Measurements from ENCODE around the gene ANKRD44.

ANKRD44 gene

GRCh38 chr2:197310271-197310985 lies at the start of gene ANKRD44:
ANKRD44 (minus strand) TSS chr2:197310780; CDS start chr2:197310604, 176 bp downstream.
- peak; percentile 96 for DNase-seq (ENCODE audit: low spot score)
- peak within 1 kb of the TSS; percentile 62 to 94 for H3K27ac ChIP-seq
- peak within 1 kb of the TSS; percentile 92 for H3K4me3 ChIP-seq
- TF ChIP-seq, protein P1, sequence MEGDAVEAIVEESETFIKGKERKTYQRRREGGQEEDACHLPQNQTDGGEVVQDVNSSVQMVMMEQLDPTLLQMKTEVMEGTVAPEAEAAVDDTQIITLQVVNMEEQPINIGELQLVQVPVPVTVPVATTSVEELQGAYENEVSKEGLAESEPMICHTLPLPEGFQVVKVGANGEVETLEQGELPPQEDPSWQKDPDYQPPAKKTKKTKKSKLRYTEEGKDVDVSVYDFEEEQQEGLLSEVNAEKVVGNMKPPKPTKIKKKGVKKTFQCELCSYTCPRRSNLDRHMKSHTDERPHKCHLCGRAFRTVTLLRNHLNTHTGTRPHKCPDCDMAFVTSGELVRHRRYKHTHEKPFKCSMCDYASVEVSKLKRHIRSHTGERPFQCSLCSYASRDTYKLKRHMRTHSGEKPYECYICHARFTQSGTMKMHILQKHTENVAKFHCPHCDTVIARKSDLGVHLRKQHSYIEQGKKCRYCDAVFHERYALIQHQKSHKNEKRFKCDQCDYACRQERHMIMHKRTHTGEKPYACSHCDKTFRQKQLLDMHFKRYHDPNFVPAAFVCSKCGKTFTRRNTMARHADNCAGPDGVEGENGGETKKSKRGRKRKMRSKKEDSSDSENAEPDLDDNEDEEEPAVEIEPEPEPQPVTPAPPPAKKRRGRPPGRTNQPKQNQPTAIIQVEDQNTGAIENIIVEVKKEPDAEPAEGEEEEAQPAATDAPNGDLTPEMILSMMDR (IDR thresholded peaks at IDR 0.05) = peak; percentile 38

GRCh38 chr2:197359859-197360258 lies 49.3 kb upstream of the ANKRD44 start:
- DNase-seq (ENCODE audit: low spot score) = no peak

GRCh38 chr2:197358931-197359330 lies 48.4 kb upstream of the ANKRD44 start:
- no peak overlapping the region for H3K27ac ChIP-seq
- TF ChIP-seq, protein P1 (IDR thresholded peaks at IDR 0.05) = no peak
- no peak for DNase-seq (ENCODE audit: low spot score)
- H3K4me3 ChIP-seq = no peak overlapping the region

More at GRCh38 chr2:197359859-197360258, 49.3 kb upstream of the ANKRD44 start:
- Histone ChIP-seq H3K4me3 (no peak overlapping the region), H3K27ac (no peak overlapping the region)
- TF ChIP-seq, protein P1 (IDR thresholded peaks at IDR 0.05) = no peak

- DNase-seq (ENCODE audit: low spot score) = no peak
- H3K4me3 ChIP-seq = no peak overlapping the region
- H3K27ac ChIP-seq = no peak overlapping the region
- TF ChIP-seq, protein P1 (IDR thresholded peaks at IDR 0.05) = no peak
Measured at GRCh38 chr2:197357986-197358385, 47.4 kb upstream of the ANKRD44 start.

- no peak for DNase-seq (ENCODE audit: low spot score)
- no peak overlapping the region for H3K27ac ChIP-seq
- no peak overlapping the region for H3K4me3 ChIP-seq
- TF ChIP-seq, protein P1 (IDR thresholded peaks at IDR 0.05) = no peak
Measured at GRCh38 chr2:197356136-197356535, 45.6 kb upstream of the ANKRD44 start.

GRCh38 chr2:197354169-197354558 lies 43.6 kb upstream of the ANKRD44 start:
- H3K27ac ChIP-seq = no peak overlapping the region
- H3K4me3 ChIP-seq = no peak overlapping the region
- DNase-seq (ENCODE audit: low spot score) = no peak
- TF ChIP-seq, protein P1 (IDR thresholded peaks at IDR 0.05) = no peak

Measured in coronary artery (tissue), 2 donors.